22Rv1 (cell line): Measurements from ENCODE around the gene IGF2BP2.

ENCODE experiments used
- ZFX ChIP-seq: fragments of 450-650 bp; IDR thresholded peaks from 2 replicates; pipeline ENCODE4 v1.6.1; 2017; ENCODE audit warnings: antibody characterized with exemption, borderline replicate concordance
- TF ChIP-seq, protein P1 (sequence below): fragments of 450-650 bp; IDR thresholded peaks from 2 replicates; pipeline ENCODE4 v1.5.1; 2017; ENCODE audit warnings: mild to moderate bottlenecking

DNA sequence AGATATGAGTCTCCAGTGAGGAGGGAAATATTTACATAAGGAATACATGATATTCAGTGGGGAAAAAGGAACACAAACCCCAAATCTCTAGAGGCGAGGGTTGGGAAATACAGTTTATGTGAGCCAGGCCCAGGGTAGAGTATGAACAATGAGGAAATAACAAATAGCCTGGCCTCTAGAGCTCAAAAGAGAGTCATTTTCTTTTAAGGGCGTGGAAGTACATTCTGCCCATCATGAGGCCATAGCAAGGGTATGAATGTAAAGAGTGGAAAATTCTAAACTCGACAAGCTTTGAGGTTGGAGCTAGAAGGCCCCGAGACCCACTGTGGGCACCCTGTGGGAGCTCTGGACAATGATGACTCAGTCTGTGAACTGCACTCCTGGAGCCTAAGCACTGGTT is 27.8 kb upstream of the IGF2BP2 start:
- TF ChIP-seq, protein P1, sequence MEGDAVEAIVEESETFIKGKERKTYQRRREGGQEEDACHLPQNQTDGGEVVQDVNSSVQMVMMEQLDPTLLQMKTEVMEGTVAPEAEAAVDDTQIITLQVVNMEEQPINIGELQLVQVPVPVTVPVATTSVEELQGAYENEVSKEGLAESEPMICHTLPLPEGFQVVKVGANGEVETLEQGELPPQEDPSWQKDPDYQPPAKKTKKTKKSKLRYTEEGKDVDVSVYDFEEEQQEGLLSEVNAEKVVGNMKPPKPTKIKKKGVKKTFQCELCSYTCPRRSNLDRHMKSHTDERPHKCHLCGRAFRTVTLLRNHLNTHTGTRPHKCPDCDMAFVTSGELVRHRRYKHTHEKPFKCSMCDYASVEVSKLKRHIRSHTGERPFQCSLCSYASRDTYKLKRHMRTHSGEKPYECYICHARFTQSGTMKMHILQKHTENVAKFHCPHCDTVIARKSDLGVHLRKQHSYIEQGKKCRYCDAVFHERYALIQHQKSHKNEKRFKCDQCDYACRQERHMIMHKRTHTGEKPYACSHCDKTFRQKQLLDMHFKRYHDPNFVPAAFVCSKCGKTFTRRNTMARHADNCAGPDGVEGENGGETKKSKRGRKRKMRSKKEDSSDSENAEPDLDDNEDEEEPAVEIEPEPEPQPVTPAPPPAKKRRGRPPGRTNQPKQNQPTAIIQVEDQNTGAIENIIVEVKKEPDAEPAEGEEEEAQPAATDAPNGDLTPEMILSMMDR = no peak
- TF ChIP-seq ZFX = no peak
